Putamen (tissue), 1 donor: ENCODE measurements around the gene BMF.

ENCODE experiments used
- DNase-seq: peaks from one replicate; pipeline ENCODE4 v3.0.0-alpha.2; 2016; ENCODE audit warnings: low spot score

The BMF gene

GRCh38 chr15:40103864-40104271 lies 4.8 kb downstream of the BMF start:
- DNase-seq: no peak

GRCh38 chr15:40102897-40103858 lies 5.5 kb downstream of the BMF start:
- DNase-seq: peak; percentile 78

GRCh38 chr15:40100947-40101905 lies 7.5 kb downstream of the BMF start:
- DNase-seq: no peak

GRCh38 chr15:40100123-40100946 lies 8.3 kb downstream of the BMF start:
- no peak for DNase-seq

- no peak for DNase-seq
Observed at GRCh38 chr15:40098489-40099261, 10.0 kb downstream of the BMF start.

- DNase-seq: no peak
Observed at GRCh38 chr15:40097968-40098476, 10.7 kb downstream of the BMF start.

GRCh38 chr15:40097096-40097967 lies 11.3 kb downstream of the BMF start:
- no peak for DNase-seq

- no peak for DNase-seq
Observed at GRCh38 chr15:40096094-40096891, 12.4 kb downstream of the BMF start.

- DNase-seq: no peak
Observed at GRCh38 chr15:40095371-40096093, 13.1 kb downstream of the BMF start.

- DNase-seq: no peak
Observed at GRCh38 chr15:40094156-40094555, 14.5 kb downstream of the BMF start.

- no peak for DNase-seq
Observed at GRCh38 chr15:40092979-40093869, 15.5 kb downstream of the BMF start.

- no peak for DNase-seq
Observed at GRCh38 chr15:40092256-40092978, 16.3 kb downstream of the BMF start.

GRCh38 chr15:40091861-40092255 lies 16.8 kb downstream of the BMF start:
- DNase-seq: no peak

GRCh38 chr15:40090774-40091455 lies 17.8 kb downstream of the BMF start:
- DNase-seq: no peak

- DNase-seq: no peak
Observed at GRCh38 chr15:40088929-40089755, 19.5 kb downstream of the BMF start.
